Activated CD8-positive, alpha-beta T cell treated with anti-CD3 and anti-CD28 coated beads for 36 hours (primary cell): ENCODE data around the gene ZKSCAN1. TPM values are rescaled to one million over a fixed set of nuclear protein-coding genes. Genes with fewer than 3 reads are reported as not detected.
A peak's percentile ranks its signal among the peaks of the same experiment; 100 is the strongest.
"Not testable (repeated sequence)": the region's sequence is repeated elsewhere in the genome, so short reads cannot be mapped to it uniquely, and the experiment has no call there.

Experiments used
- ATAC-seq: fragments of 200-7000 bp; cut with Tn5 transposase; one replicate; pipeline ENCODE4 v1.10.0; 2021; ENCODE audit warnings: mild to moderate bottlenecking, moderate library complexity
- CTCF ChIA-PET: fragments of 350-600 bp; sonication (Branson Sonifier 250); formaldehyde crosslinking; loops from one replicate; lab custom pipeline; 2021; ENCODE audit warnings: antibody characterized with exemption; lab: Charles Lee
- POLR2A ChIA-PET: fragments of 350-600 bp; sonication (Branson Sonifier 250); formaldehyde crosslinking; loops from one replicate; lab custom pipeline; 2021; ENCODE audit warnings: antibody characterized with exemption; lab: Charles Lee
- DNase-seq: peaks from one replicate; pipeline ENCODE4 v3.0.0-alpha.2; 2020
- H3K27ac Mint-ChIP-seq: one replicate; pipeline ENCODE4 v1.8.0; 2021; ENCODE audit warnings: mild to moderate bottlenecking, mixed read lengths
- H3K27me3 Mint-ChIP-seq: one replicate; pipeline ENCODE4 v1.8.0; 2021; ENCODE audit warnings: mixed read lengths
- H3K36me3 Mint-ChIP-seq: one replicate; pipeline ENCODE4 v1.8.0; 2021; ENCODE audit warnings: low read depth, mixed read lengths
- H3K4me1 Mint-ChIP-seq: one replicate; pipeline ENCODE4 v1.8.0; 2021; ENCODE audit warnings: low read depth, mixed read lengths
- H3K4me3 Mint-ChIP-seq: one replicate; pipeline ENCODE4 v1.8.0; 2021; ENCODE audit warnings: mild to moderate bottlenecking, moderate library complexity, mixed read lengths
- H3K9me3 Mint-ChIP-seq: one replicate; pipeline ENCODE4 v1.8.0; 2021; ENCODE audit warnings: mixed read lengths
- intact Hi-C: fragments of 100-400 bp; cut with micrococcal nuclease; formaldehyde crosslinking; loops from one replicate; pipeline ENCODE4 v1.10.0; 2022
- total RNA-seq, 2 experiments: library from RNA; stranded (reverse); gene quantifications; one replicate each; pipeline ENCODE4 v1.2.3, GENCODE V29; 2021
- TF ChIP-seq, protein P1 (sequence below): fragments of 200-600 bp; IDR thresholded peaks from one replicate; pipeline ENCODE4 v1.8.0; 2022; ENCODE audit warnings: antibody characterized with exemption, mild to moderate bottlenecking

Gene ZKSCAN1
- total RNA-seq, 2 experiments from 2014 or later: 41.9 to 47.3 TPM

- TF ChIP-seq, protein P1, sequence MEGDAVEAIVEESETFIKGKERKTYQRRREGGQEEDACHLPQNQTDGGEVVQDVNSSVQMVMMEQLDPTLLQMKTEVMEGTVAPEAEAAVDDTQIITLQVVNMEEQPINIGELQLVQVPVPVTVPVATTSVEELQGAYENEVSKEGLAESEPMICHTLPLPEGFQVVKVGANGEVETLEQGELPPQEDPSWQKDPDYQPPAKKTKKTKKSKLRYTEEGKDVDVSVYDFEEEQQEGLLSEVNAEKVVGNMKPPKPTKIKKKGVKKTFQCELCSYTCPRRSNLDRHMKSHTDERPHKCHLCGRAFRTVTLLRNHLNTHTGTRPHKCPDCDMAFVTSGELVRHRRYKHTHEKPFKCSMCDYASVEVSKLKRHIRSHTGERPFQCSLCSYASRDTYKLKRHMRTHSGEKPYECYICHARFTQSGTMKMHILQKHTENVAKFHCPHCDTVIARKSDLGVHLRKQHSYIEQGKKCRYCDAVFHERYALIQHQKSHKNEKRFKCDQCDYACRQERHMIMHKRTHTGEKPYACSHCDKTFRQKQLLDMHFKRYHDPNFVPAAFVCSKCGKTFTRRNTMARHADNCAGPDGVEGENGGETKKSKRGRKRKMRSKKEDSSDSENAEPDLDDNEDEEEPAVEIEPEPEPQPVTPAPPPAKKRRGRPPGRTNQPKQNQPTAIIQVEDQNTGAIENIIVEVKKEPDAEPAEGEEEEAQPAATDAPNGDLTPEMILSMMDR: no peak
- DNase-seq: no peak
- no peaks in the 10 kb centered on the region for H3K9me3 Mint-ChIP-seq
- ChIA-PET CTCF (no interaction called here), POLR2A (no interaction called here)
- H3K36me3 Mint-ChIP-seq: no peaks in the 10 kb centered on the region
- H3K27me3 Mint-ChIP-seq: peaks cover 5% of the 10 kb centered on the region
- H3K4me3 Mint-ChIP-seq: no peak overlapping the region
- no peak overlapping the region for H3K27ac Mint-ChIP-seq
- no peaks in the 10 kb centered on the region for H3K4me1 Mint-ChIP-seq
- no peak for ATAC-seq
- intact Hi-C loops: no loop called here
Measured at GRCh38 chr7:99974681-99975080, 40.7 kb upstream of the ZKSCAN1 start.

- intact Hi-C loops: no loop called here
- TF ChIP-seq, protein P1: no peak
- Mint-ChIP-seq H3K36me3 (no peaks in the 10 kb centered on the region), H3K27me3 (peaks cover 5% of the 10 kb centered on the region), H3K9me3 (no peaks in the 10 kb centered on the region), H3K27ac (no peak within 1 kb of the TSS), H3K4me1 (peaks cover 10% of the 10 kb centered on the region), H3K4me3 (no peak within 1 kb of the TSS)
- ChIA-PET CTCF (interaction anchor here (5.3 kb wide), 1 partner anchor 15 kb away, joined by 36 read pairs; no protein-coding TSS in a partner anchor), POLR2A (no interaction called here)
- DNase-seq: no peak
- ATAC-seq: peak; percentile 18
Measured at GRCh38 chr7:99975782-99976521, 39.4 kb upstream of the ZKSCAN1 start, which contains the start of gene AZGP1. TSS of gene AZGP1 (minus strand) at chr7:99976031. CDS start at chr7:99976020, 11 bp downstream.

DNA sequence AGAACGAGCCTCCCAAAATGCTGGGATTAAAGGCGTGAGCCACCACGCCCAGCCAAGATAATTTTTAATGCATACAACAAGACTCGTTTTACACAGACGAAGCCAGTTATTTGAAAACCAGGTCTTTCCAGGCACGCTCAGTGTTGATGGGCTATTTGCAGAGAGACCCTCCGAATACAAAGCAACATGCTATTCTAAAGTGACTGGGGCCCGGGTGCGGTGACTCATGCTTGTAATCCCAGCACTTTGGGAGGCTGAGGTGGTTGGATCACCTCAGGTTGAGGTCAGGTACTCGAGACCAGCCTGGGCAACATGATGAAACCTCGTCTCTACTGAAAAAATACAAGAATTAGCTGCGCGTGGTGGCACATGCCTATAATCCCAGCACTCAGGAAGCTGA lies 38.8 kb upstream of the ZKSCAN1 start:
- DNase-seq: no peak
- Mint-ChIP-seq H3K27ac (no peak overlapping the region), H3K9me3 (no peaks in the 10 kb centered on the region), H3K27me3 (peaks cover 5% of the 10 kb centered on the region), H3K36me3 (no peaks in the 10 kb centered on the region), H3K4me1 (peaks cover 10% of the 10 kb centered on the region), H3K4me3 (no peak overlapping the region)
- ChIA-PET CTCF (interaction anchor here (1.2 to 5.3 kb wide), 3 partner anchors 14 to 94 kb away, joined by 5 to 36 read pairs (median 7); no protein-coding TSS in a partner anchor), POLR2A (no interaction called here)
- ATAC-seq: no peak
- TF ChIP-seq, protein P1: no peak
- intact Hi-C loops: no loop called here

DNA sequence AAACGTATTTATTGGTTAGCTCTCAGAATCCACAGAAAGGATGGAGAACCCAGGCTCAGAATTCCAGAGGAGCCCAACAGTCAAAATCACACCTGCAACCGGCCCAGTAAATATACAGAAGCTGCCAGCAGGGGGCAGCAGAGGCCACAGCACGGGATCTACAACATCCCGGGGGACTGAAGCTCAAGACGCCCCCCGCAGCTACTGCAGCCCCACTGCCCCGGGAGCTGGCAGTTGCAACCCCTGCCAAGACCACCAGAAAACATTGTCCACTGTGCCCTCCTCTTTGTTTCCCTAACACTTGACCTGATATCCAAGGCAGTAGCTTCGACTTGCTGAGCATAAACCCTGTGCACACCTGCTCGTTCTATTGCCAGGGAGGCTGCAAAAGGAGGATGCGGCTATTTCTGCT lies 35.6 kb upstream of the ZKSCAN1 start:
- H3K4me1 Mint-ChIP-seq, H3K4me3 Mint-ChIP-seq, H3K27me3 Mint-ChIP-seq, H3K36me3 Mint-ChIP-seq, H3K9me3 Mint-ChIP-seq, POLR2A ChIA-PET, intact Hi-C loops: not testable (repeated sequence)
- ATAC-seq: peak; percentile 62
- CTCF ChIA-PET: interaction anchor here (0.6 to 5.3 kb wide), 39 partner anchors 8 to 346 kb away, joined by 3 to 36 read pairs (median 4); partner anchors contain the start of genes GJC3 and ZKSCAN1
- TF ChIP-seq, protein P1: peak; percentile 88
- H3K27ac Mint-ChIP-seq: peak overlapping the region; percentile 20
- peak; percentile 84 for DNase-seq

GRCh38 chr7:99980448-99980872 lies 34.9 kb upstream of the ZKSCAN1 start:
- H3K27me3 Mint-ChIP-seq, H3K9me3 Mint-ChIP-seq, H3K36me3 Mint-ChIP-seq, H3K4me1 Mint-ChIP-seq, intact Hi-C loops, H3K4me3 Mint-ChIP-seq, POLR2A ChIA-PET: not testable (repeated sequence)
- ATAC-seq: peak; percentile 92
- H3K27ac Mint-ChIP-seq: peak overlapping the region; percentile 20
- CTCF ChIA-PET: interaction anchor here (0.6 to 5.3 kb wide), 20 partner anchors 8 to 150 kb away, joined by 3 to 36 read pairs (median 4); partner anchors contain the start of gene GJC3
- DNase-seq: peak; percentile 53

DNA sequence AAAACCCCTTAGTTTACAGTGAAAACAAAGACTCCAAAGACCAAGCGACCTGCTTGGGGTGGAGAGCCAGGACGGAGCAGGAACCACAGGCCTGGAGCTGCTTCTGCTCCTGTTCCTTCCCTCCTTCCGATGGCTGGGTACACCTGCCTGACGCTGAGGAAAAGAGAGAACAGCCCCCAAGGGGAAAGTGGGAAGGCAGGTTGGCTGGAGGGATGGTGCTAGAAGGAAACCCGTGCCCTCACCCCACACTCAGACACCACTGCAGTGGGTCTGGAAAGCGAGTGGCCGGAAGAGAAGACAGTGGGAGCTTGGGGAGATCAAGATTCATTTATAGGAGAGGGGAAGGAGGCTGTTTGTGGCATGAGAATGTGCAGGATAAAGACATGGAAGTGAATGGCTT lies 34.3 kb upstream of the ZKSCAN1 start:
- H3K4me3 Mint-ChIP-seq, H3K4me1 Mint-ChIP-seq, H3K9me3 Mint-ChIP-seq, intact Hi-C loops, H3K27me3 Mint-ChIP-seq, ATAC-seq, H3K36me3 Mint-ChIP-seq, DNase-seq, H3K27ac Mint-ChIP-seq: not testable (repeated sequence)
- ChIA-PET CTCF (interaction anchor here (1.3 to 5.3 kb wide), 3 partner anchors 10 to 64 kb away, joined by 3 to 36 read pairs (median 11); no protein-coding TSS in a partner anchor), POLR2A (interaction anchor here (0.5 kb wide), 1 partner anchor 190 kb away, joined by 3 read pairs; no protein-coding TSS in a partner anchor)
